ENCODE results near the gene OSGIN1.

The OSGIN1 gene

GRCh38 chr16:83908798-83909197, 44.2 kb upstream of the OSGIN1 start:
- Histone ChIP-seq H4K8ac (ENCODE audit: low read depth, low read length) (no peak overlapping the region), H4K5ac (ENCODE audit: low read length) (no peak overlapping the region), H3K79me1 (ENCODE audit: low read length) (peaks cover 1% of the 10 kb centered on the region), H2BK15ac (replicated peaks; ENCODE audit: low read depth) (no peak overlapping the region), H3K18ac (ENCODE audit: low read length) (no peak overlapping the region), H2BK120ac (ENCODE audit: low read depth, low read length) (no peak overlapping the region), H3K56ac (ENCODE audit: low read length) (no peak overlapping the region), H3K23ac (ENCODE audit: low read length) (no peak overlapping the region), H3K9ac (ENCODE audit: low read length) (no peak overlapping the region), H3K4ac (ENCODE audit: low read depth, low read length) (no peak overlapping the region), H3K4me1 (ENCODE audit: control insufficient read depth, low read depth, low read length) (peaks cover 16% of the 10 kb centered on the region), H3K4me2 (ENCODE audit: low read length) (no peak overlapping the region), H3K79me2 (ENCODE audit: control insufficient read depth, insufficient read depth, low read length) (no peaks in the 10 kb centered on the region), H2AK5ac (ENCODE audit: low read length) (no peak overlapping the region), H3K4me3 (ENCODE audit: low read length) (no peak overlapping the region), H2BK5ac (ENCODE audit: low read length) (no peak overlapping the region), H3K27ac (ENCODE audit: low read depth, low read length) (no peak overlapping the region), H3K36me3 (ENCODE audit: control insufficient read depth, insufficient read depth, low read length) (peaks cover 3% of the 10 kb centered on the region), H3K27me3 (ENCODE audit: insufficient read depth, low read length, poor library complexity) (no peaks in the 10 kb centered on the region)
- no CpG with 5 or more reads among the region's 2 CpGs for WGBS (ENCODE audit: extremely low coverage, insufficient coverage, low lambda C conversion rate)
- peak; percentile 49 for DNase-seq

- peaks cover 3% of the 10 kb centered on the region for H3K36me3 ChIP-seq (ENCODE audit: control insufficient read depth, insufficient read depth, low read length)
These were observed 41.8 kb upstream of the OSGIN1 start for GRCh38 chr16:83911290-83911689.

GRCh38 chr16:83912519-83913244, 40.4 kb upstream of the OSGIN1 start:
- H2BK5ac ChIP-seq (ENCODE audit: low read length), result peak overlapping the region; percentile 81
- peaks cover 16% of the 10 kb centered on the region for H3K4me1 ChIP-seq (ENCODE audit: control insufficient read depth, low read depth, low read length)
- peaks cover 1% of the 10 kb centered on the region for H3K79me1 ChIP-seq (ENCODE audit: low read length)
- peaks cover 3% of the 10 kb centered on the region for H3K36me3 ChIP-seq (ENCODE audit: control insufficient read depth, insufficient read depth, low read length)
- no peak overlapping the region for H3K18ac ChIP-seq (ENCODE audit: low read length)
- peak; percentile 40 for DNase-seq
- no peak overlapping the region for H2BK15ac ChIP-seq (replicated peaks; ENCODE audit: low read depth)
- no peak overlapping the region for H3K4ac ChIP-seq (ENCODE audit: low read depth, low read length)
- WGBS (ENCODE audit: extremely low coverage, insufficient coverage, low lambda C conversion rate), result no CpG with 5 or more reads among the region's 12 CpGs
- H3K4me2 ChIP-seq (ENCODE audit: low read length), result no peak overlapping the region
- peak overlapping the region; percentile 5 for H4K5ac ChIP-seq (ENCODE audit: low read length)
- H3K56ac ChIP-seq (ENCODE audit: low read length), result peak overlapping the region; percentile 65
- H3K9ac ChIP-seq (ENCODE audit: low read length), result no peak overlapping the region
- peak overlapping the region; percentile 95 for H2AK5ac ChIP-seq (ENCODE audit: low read length)
- no peak overlapping the region for H2BK120ac ChIP-seq (ENCODE audit: low read depth, low read length)
- no peak overlapping the region for H3K4me3 ChIP-seq (ENCODE audit: low read length)
- no peaks in the 10 kb centered on the region for H3K79me2 ChIP-seq (ENCODE audit: control insufficient read depth, insufficient read depth, low read length)
- H4K8ac ChIP-seq (ENCODE audit: low read depth, low read length), result no peak overlapping the region
- H3K27me3 ChIP-seq (ENCODE audit: insufficient read depth, low read length, poor library complexity), result no peaks in the 10 kb centered on the region
- no peak overlapping the region for H3K27ac ChIP-seq (ENCODE audit: low read depth, low read length)
- H3K23ac ChIP-seq (ENCODE audit: low read length), result no peak overlapping the region

More at GRCh38 chr16:83911290-83911689, 41.8 kb upstream of the OSGIN1 start:
- H3K18ac ChIP-seq (ENCODE audit: low read length), result no peak overlapping the region
- DNase-seq, result peak; percentile 63
- H3K27ac ChIP-seq (ENCODE audit: low read depth, low read length), result no peak overlapping the region
- H3K79me1 ChIP-seq (ENCODE audit: low read length), result peaks cover 1% of the 10 kb centered on the region
- no peak overlapping the region for H3K56ac ChIP-seq (ENCODE audit: low read length)
- no peak overlapping the region for H3K4ac ChIP-seq (ENCODE audit: low read depth, low read length)
- no peak overlapping the region for H2BK120ac ChIP-seq (ENCODE audit: low read depth, low read length)
- H4K8ac ChIP-seq (ENCODE audit: low read depth, low read length), result no peak overlapping the region
- H3K4me1 ChIP-seq (ENCODE audit: control insufficient read depth, low read depth, low read length), result peaks cover 16% of the 10 kb centered on the region
- no peak overlapping the region for H3K4me3 ChIP-seq (ENCODE audit: low read length)
- H3K9ac ChIP-seq (ENCODE audit: low read length), result no peak overlapping the region
- no peak overlapping the region for H2BK5ac ChIP-seq (ENCODE audit: low read length)
- no peak overlapping the region for H4K5ac ChIP-seq (ENCODE audit: low read length)
- no CpG with 5 or more reads among the region's 10 CpGs for WGBS (ENCODE audit: extremely low coverage, insufficient coverage, low lambda C conversion rate)
- no peaks in the 10 kb centered on the region for H3K27me3 ChIP-seq (ENCODE audit: insufficient read depth, low read length, poor library complexity)
- no peaks in the 10 kb centered on the region for H3K79me2 ChIP-seq (ENCODE audit: control insufficient read depth, insufficient read depth, low read length)
- H2AK5ac ChIP-seq (ENCODE audit: low read length), result no peak overlapping the region
- no peak overlapping the region for H3K4me2 ChIP-seq (ENCODE audit: low read length)
- no peak overlapping the region for H2BK15ac ChIP-seq (replicated peaks; ENCODE audit: low read depth)
- no peak overlapping the region for H3K23ac ChIP-seq (ENCODE audit: low read length)

GRCh38 chr16:83913245-83913633, 39.8 kb upstream of the OSGIN1 start:
- DNase-seq, result peak; percentile 74
- H3K27me3 ChIP-seq (ENCODE audit: insufficient read depth, low read length, poor library complexity), result no peaks in the 10 kb centered on the region
- H4K5ac ChIP-seq (ENCODE audit: low read length), result no peak overlapping the region
- H3K36me3 ChIP-seq (ENCODE audit: control insufficient read depth, insufficient read depth, low read length), result peaks cover 6% of the 10 kb centered on the region
- H3K79me1 ChIP-seq (ENCODE audit: low read length), result peaks cover 1% of the 10 kb centered on the region
- H3K4me3 ChIP-seq (ENCODE audit: low read length), result no peak overlapping the region
- H3K4ac ChIP-seq (ENCODE audit: low read depth, low read length), result no peak overlapping the region
- H2AK5ac ChIP-seq (ENCODE audit: low read length), result no peak overlapping the region
- H2BK15ac ChIP-seq (replicated peaks; ENCODE audit: low read depth), result no peak overlapping the region
- H3K18ac ChIP-seq (ENCODE audit: low read length), result no peak overlapping the region
- no peak overlapping the region for H3K4me2 ChIP-seq (ENCODE audit: low read length)
- no peaks in the 10 kb centered on the region for H3K79me2 ChIP-seq (ENCODE audit: control insufficient read depth, insufficient read depth, low read length)
- H3K23ac ChIP-seq (ENCODE audit: low read length), result no peak overlapping the region
- H3K9ac ChIP-seq (ENCODE audit: low read length), result no peak overlapping the region
- H2BK120ac ChIP-seq (ENCODE audit: low read depth, low read length), result no peak overlapping the region
- no peak overlapping the region for H4K8ac ChIP-seq (ENCODE audit: low read depth, low read length)
- H3K4me1 ChIP-seq (ENCODE audit: control insufficient read depth, low read depth, low read length), result peaks cover 16% of the 10 kb centered on the region
- H2BK5ac ChIP-seq (ENCODE audit: low read length), result no peak overlapping the region
- no peak overlapping the region for H3K27ac ChIP-seq (ENCODE audit: low read depth, low read length)
- no CpG with 5 or more reads among the region's 15 CpGs for WGBS (ENCODE audit: extremely low coverage, insufficient coverage, low lambda C conversion rate)
- H3K56ac ChIP-seq (ENCODE audit: low read length), result peak overlapping the region; percentile 65

DNA sequence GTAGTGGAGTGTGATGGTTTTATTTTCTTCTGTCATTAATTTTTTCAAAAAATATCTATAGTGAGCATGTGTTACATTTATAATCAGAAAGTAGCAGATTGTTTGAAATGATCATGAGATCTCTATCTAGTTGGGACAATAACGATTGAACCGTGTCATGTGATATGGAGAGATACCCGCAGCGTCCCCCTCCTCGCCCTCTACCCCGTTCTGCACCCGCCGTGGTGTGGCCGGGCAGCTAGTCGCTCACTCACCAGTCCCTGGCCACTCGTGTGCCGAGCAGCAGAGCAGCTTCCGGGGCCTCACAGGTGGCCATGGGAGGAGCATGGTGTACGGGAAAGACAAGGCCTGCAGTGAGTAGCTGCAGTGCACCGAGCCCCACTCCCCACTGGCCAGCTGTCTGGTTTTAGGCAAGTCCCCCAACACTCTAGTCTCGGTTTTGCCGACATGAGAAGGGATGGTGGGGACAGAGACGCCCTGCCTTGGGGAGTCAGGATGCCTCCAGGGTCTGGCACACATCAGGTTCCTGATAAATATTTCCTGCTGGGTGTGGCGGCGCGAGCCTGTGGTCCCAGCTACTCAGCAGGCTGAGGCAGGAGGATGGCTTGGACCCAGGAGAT, 38.8 kb upstream of the OSGIN1 start:
- Histone ChIP-seq H3K79me1 (ENCODE audit: low read length) (no peaks in the 10 kb centered on the region), H2BK120ac (ENCODE audit: low read depth, low read length) (no peak overlapping the region), H3K23ac (ENCODE audit: low read length) (no peak overlapping the region), H3K79me2 (ENCODE audit: control insufficient read depth, insufficient read depth, low read length) (no peaks in the 10 kb centered on the region), H3K18ac (ENCODE audit: low read length) (no peak overlapping the region), H2BK5ac (ENCODE audit: low read length) (no peak overlapping the region), H3K4me1 (ENCODE audit: control insufficient read depth, low read depth, low read length) (peaks cover 16% of the 10 kb centered on the region), H3K56ac (ENCODE audit: low read length) (no peak overlapping the region), H2AK5ac (ENCODE audit: low read length) (no peak overlapping the region), H3K27ac (ENCODE audit: low read depth, low read length) (no peak overlapping the region), H3K27me3 (ENCODE audit: insufficient read depth, low read length, poor library complexity) (no peaks in the 10 kb centered on the region), H3K9ac (ENCODE audit: low read length) (no peak overlapping the region), H3K4ac (ENCODE audit: low read depth, low read length) (no peak overlapping the region), H4K8ac (ENCODE audit: low read depth, low read length) (no peak overlapping the region), H4K5ac (ENCODE audit: low read length) (no peak overlapping the region), H3K4me2 (ENCODE audit: low read length) (no peak overlapping the region), H3K4me3 (ENCODE audit: low read length) (no peak overlapping the region), H3K36me3 (ENCODE audit: control insufficient read depth, insufficient read depth, low read length) (peaks cover 15% of the 10 kb centered on the region), H2BK15ac (replicated peaks; ENCODE audit: low read depth) (no peak overlapping the region)
- WGBS (ENCODE audit: extremely low coverage, insufficient coverage, low lambda C conversion rate), result no CpG with 5 or more reads among the region's 21 CpGs
- no peak for DNase-seq

Data from mesendoderm (in vitro differentiated cells).